ENCODE measurements around the gene OSBPL3.

- no peak for TF ChIP-seq POLR2AphosphoS5 (IDR thresholded peaks at IDR 0.05; ENCODE audit: low read depth, low read length)
- no peak for TF ChIP-seq POLR2A (IDR thresholded peaks at IDR 0.05; ENCODE audit: borderline replicate concordance, extremely low read depth, insufficient read depth, insufficient read length)
- no peak for TF ChIP-seq YY1 (IDR thresholded peaks at IDR 0.05; ENCODE audit: extremely low read depth, insufficient replicate concordance, low read depth, low read length)
These were observed 29.3 kb upstream of the OSBPL3 start for GRCh38 chr7:25009257-25009656.

Data from HCT116 (cell line).